Muscle of leg (tissue), 11 donors: ENCODE results near the gene TGFBRAP1. TPM values are rescaled to one million over a fixed set of nuclear protein-coding genes. Genes with fewer than 3 reads are reported as not detected.

ENCODE experiments used
- DNase-seq: peaks from one replicate; pipeline ENCODE4 v3.0.0; 2013
- H3K27ac ChIP-seq: one replicate; pipeline ENCODE4 v1.5.1; 2013; ENCODE audit warnings: mild to moderate bottlenecking, low read length, control low read depth
- H3K27me3 ChIP-seq: one replicate; pipeline ENCODE4 v1.6.1; 2013; ENCODE audit warnings: low read length; ENCODE audit not compliant: control insufficient read depth, insufficient read depth
- H3K36me3 ChIP-seq: one replicate; pipeline ENCODE4 v1.6.1; 2013; ENCODE audit warnings: low read length; ENCODE audit not compliant: control insufficient read depth, insufficient read depth
- H3K4me1 ChIP-seq: one replicate; pipeline ENCODE4 v1.6.1; 2013; ENCODE audit warnings: low read length; ENCODE audit not compliant: control insufficient read depth, insufficient read depth
- H3K4me3 ChIP-seq: one replicate; pipeline ENCODE4 v1.5.1; 2013; ENCODE audit warnings: low read length, control low read depth
- H3K9me3 ChIP-seq: replicated peaks from 2 replicates; pipeline ENCODE4 v1.6.1; 2013; ENCODE audit warnings: low read depth, low read length; ENCODE audit not compliant: control insufficient read depth
- WGBS: methylation state at CpG from one replicate; pipeline ENCODE4 v1.1.5; 2013; ENCODE audit warnings: missing lambda C conversion rate; ENCODE audit not compliant: insufficient coverage; 5-methylcytosine and 5-hydroxymethylcytosine counted together
- polyA plus RNA-seq, 8 donors: library from polyadenylated mRNA; unstranded; fragments of 120-200 nt; gene quantifications; one replicate each; pipeline versions ENCODE4 v1.2.1 to v1.2.3, GENCODE V29; 2013; ENCODE audit warnings: inconsistent platforms in 1 of 8, low replicate concordance in 1 of 8; ENCODE audit not compliant: insufficient read length in 8 of 8, insufficient read depth in 1 of 8
- total RNA-seq: library from RNA; stranded (reverse); fragments of 120-200 nt; gene quantifications from one replicate; pipeline ENCODE4 v1.2.4, GENCODE V29; 2013

Gene TGFBRAP1
- total and polyA plus RNA-seq, 9 donors = 7.1 to 10.5 (median 8.5) TPM

GRCh38 chr2:105320651-105321215 is 8.8 kb downstream of the TGFBRAP1 start:
- Histone ChIP-seq H3K4me1 (peaks cover 6% of the 10 kb centered on the region), H3K27ac (no peak overlapping the region), H3K36me3 (no peaks in the 10 kb centered on the region), H3K9me3 (no peaks in the 10 kb centered on the region), H3K27me3 (no peaks in the 10 kb centered on the region), H3K4me3 (no peak overlapping the region)
- DNase-seq = peak; percentile 20
- 40% methylated on average over 1 of the region's 7 CpGs for WGBS

GRCh38 chr2:105317937-105318336 is 11.6 kb downstream of the TGFBRAP1 start:
- Histone ChIP-seq H3K4me3 (no peak overlapping the region), H3K27ac (no peak overlapping the region), H3K27me3 (no peaks in the 10 kb centered on the region), H3K9me3 (no peaks in the 10 kb centered on the region), H3K36me3 (no peaks in the 10 kb centered on the region), H3K4me1 (no peaks in the 10 kb centered on the region)
- 100% methylated on average over 1 of the region's 3 CpGs for WGBS
- no peak for DNase-seq

GRCh38 chr2:105315314-105315713 is 14.2 kb downstream of the TGFBRAP1 start:
- WGBS = no CpG with 5 or more reads among the region's 3 CpGs
- Histone ChIP-seq H3K36me3 (no peaks in the 10 kb centered on the region), H3K27ac (no peak overlapping the region), H3K4me3 (no peak overlapping the region), H3K9me3 (no peaks in the 10 kb centered on the region), H3K4me1 (no peaks in the 10 kb centered on the region), H3K27me3 (no peaks in the 10 kb centered on the region)
- DNase-seq = no peak

GRCh38 chr2:105313877-105314276 is 15.7 kb downstream of the TGFBRAP1 start:
- Histone ChIP-seq H3K27me3 (no peaks in the 10 kb centered on the region), H3K27ac (no peak overlapping the region), H3K4me1 (no peaks in the 10 kb centered on the region), H3K36me3 (no peaks in the 10 kb centered on the region), H3K4me3 (no peak overlapping the region), H3K9me3 (no peaks in the 10 kb centered on the region)
- DNase-seq = no peak

- Histone ChIP-seq H3K9me3 (no peaks in the 10 kb centered on the region), H3K4me1 (no peaks in the 10 kb centered on the region), H3K4me3 (no peak overlapping the region), H3K27ac (no peak overlapping the region), H3K27me3 (no peaks in the 10 kb centered on the region), H3K36me3 (peaks cover 14% of the 10 kb centered on the region)
- WGBS = 70% methylated on average over 3 of the region's 4 CpGs
- DNase-seq = peak; percentile 72
Observed at GRCh38 chr2:105309147-105309545, 20.4 kb downstream of the TGFBRAP1 start.

- Histone ChIP-seq H3K4me1 (no peaks in the 10 kb centered on the region), H3K27me3 (no peaks in the 10 kb centered on the region), H3K27ac (no peak overlapping the region), H3K9me3 (no peaks in the 10 kb centered on the region), H3K36me3 (peaks cover 14% of the 10 kb centered on the region), H3K4me3 (no peak overlapping the region)
- WGBS = 86% methylated on average over 2 of the region's 15 CpGs
- no peak for DNase-seq
Observed at GRCh38 chr2:105308382-105309146, 21.0 kb downstream of the TGFBRAP1 start.

GRCh38 chr2:105307962-105308361 is 21.6 kb downstream of the TGFBRAP1 start:
- Histone ChIP-seq H3K9me3 (no peaks in the 10 kb centered on the region), H3K36me3 (peaks cover 14% of the 10 kb centered on the region), H3K4me3 (no peak overlapping the region), H3K27ac (no peak overlapping the region), H3K4me1 (no peaks in the 10 kb centered on the region), H3K27me3 (no peaks in the 10 kb centered on the region)
- 90% methylated on average over 12 of the region's 17 CpGs for WGBS
- no peak for DNase-seq

- H3K4me1 ChIP-seq = no peaks in the 10 kb centered on the region
- no peak for DNase-seq
- 83% methylated on average over 15 of the region's 19 CpGs for WGBS
- H3K27me3 ChIP-seq = no peaks in the 10 kb centered on the region
- no peaks in the 10 kb centered on the region for H3K9me3 ChIP-seq
- no peak overlapping the region for H3K27ac ChIP-seq
- H3K36me3 ChIP-seq = peaks cover 14% of the 10 kb centered on the region
- H3K4me3 ChIP-seq = no peak overlapping the region
Observed at GRCh38 chr2:105307550-105307949, 22.0 kb downstream of the TGFBRAP1 start.

- Histone ChIP-seq H3K27ac (no peak overlapping the region), H3K27me3 (no peaks in the 10 kb centered on the region), H3K36me3 (peaks cover 14% of the 10 kb centered on the region), H3K9me3 (no peaks in the 10 kb centered on the region), H3K4me3 (no peak overlapping the region), H3K4me1 (no peaks in the 10 kb centered on the region)
- 90% methylated on average over 7 of the region's 7 CpGs for WGBS
- DNase-seq = no peak
Observed at GRCh38 chr2:105307146-105307545, 22.4 kb downstream of the TGFBRAP1 start.

- no peak for DNase-seq
- Histone ChIP-seq H3K4me3 (no peak overlapping the region), H3K9me3 (no peaks in the 10 kb centered on the region), H3K27ac (no peak overlapping the region), H3K4me1 (no peaks in the 10 kb centered on the region), H3K36me3 (peaks cover 18% of the 10 kb centered on the region), H3K27me3 (no peaks in the 10 kb centered on the region)
- WGBS = no CpG with 5 or more reads among the region's 3 CpGs
Observed at GRCh38 chr2:105301646-105302045, 27.9 kb downstream of the TGFBRAP1 start.
